ENCODE results near the gene KCNA5.

Gene KCNA5

DNA sequence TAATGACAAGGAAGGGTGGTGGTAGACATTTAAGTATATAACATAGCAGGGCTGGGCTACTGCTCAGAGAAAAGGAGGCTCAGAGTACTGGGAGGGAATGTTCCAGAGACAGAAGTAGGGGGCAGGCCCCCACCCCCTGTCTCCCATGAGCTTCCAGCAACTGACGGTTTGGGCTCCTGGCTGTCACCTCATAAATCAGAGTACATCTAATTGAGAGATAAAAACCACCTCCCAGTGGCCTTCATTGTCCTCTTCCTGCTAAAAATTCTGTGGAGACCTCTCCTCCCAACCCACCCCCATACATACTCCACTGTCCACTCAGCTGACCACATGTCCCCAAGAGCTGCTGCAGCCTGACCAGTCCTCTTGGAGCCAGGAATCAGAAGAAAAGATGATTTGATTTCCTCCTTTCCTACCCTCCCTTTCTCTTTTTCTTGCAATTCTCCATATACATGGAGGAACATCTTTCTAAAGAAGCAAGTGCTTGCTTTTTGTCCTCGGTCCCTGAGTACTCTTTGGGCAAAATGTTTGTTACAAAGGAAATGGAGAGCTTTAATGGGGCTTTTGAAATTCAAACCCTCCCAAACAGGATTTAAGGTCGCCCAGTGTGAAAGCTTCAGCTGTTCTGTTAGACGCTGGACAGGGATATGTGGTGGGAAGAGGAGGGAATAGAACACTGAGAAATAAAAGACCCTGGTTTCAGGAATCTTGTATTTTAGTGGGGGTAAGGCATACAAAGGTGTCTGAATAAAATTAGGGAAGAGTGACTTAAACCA is 16.4 kb upstream of the KCNA5 start:
- no peak for DNase-seq (ENCODE audit: low read depth)

DNA sequence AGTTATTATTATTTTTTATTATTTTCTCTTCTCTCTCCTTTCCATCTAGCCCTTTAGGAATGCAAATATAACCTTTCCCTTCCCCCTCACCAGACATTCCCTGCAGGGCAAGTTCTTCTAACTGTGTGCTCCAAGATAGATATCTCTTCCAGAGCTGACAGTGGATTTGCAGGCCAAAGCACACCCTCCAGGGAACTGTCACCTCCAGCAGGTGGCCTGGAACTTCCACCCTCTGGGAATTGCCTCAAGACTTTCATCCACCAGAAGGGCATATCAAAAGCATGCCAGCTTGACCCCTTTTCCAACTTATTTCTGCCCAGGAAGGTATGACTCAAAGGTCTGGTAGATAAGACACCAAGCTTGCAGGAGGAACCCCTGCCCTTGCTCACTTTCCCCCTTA is 13.6 kb upstream of the KCNA5 start:
- no peak for DNase-seq (ENCODE audit: low read depth)

DNA sequence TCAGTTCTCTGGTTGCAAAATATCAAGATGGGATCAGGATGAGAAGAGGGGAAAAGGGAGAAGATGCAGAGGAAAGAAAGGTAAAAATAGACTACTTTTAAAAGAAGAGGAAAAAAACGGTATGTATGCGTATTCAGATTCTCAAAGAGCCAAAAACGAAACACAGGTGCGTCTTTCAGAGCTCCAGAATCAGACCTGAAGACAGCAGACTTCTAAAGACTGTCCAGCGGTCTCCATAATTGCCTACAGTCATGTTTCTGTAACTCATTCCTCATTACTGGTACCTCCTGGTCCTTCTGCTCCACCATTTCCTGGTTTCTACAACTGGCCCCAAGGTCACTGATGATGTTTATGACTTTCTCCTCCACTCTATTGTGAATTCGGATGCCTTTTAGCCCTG is 12.4 kb upstream of the KCNA5 start:
- DNase-seq (ENCODE audit: low read depth), result no peak

DNA sequence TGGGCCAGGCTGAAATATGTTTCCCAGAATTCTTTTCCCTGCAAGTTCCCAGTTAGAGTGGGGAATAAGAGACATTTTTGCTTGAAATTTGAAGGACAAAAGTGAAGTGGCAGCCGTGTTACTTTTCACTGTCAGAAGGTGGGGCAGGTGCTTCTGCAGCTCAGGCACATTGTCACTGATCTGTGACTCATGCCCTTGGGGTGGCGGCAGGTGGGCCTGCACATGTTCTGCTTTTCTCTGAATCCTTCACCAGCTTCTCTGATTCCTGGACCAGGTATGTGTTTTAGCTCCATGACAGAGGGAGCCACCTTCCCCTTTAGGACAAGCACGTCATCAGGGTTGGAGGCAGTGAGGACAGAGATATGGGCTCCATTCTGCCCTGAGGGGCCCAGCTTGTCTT is 11.7 kb upstream of the KCNA5 start:
- DNase-seq (ENCODE audit: low read depth), result no peak

- no peak for DNase-seq (ENCODE audit: low read depth)
Observed at GRCh38 chr12:5032821-5033220, 10.9 kb upstream of the KCNA5 start.

DNA sequence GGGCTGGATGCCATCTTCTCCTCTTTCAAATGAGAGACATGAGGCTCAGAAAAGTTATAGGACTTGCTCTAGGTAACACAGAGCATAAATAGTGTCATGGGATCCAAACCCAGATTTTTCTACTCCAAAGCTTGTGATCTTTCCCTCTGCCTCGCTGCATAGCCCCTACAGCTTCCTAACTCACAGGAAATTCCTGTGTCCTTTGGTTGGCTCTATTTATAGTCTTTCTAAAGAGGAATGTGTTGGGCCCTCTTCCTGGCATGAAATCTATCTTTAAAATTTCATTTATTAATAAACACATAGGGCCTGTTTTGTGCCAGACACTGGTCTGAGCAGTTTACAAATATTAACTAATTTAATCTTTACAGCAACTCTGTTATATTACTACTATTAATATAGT is 9.8 kb upstream of the KCNA5 start:
- DNase-seq (ENCODE audit: low read depth), result no peak

GRCh38 chr12:5034603-5035002 is 9.1 kb upstream of the KCNA5 start:
- DNase-seq (ENCODE audit: low read depth), result no peak

DNA sequence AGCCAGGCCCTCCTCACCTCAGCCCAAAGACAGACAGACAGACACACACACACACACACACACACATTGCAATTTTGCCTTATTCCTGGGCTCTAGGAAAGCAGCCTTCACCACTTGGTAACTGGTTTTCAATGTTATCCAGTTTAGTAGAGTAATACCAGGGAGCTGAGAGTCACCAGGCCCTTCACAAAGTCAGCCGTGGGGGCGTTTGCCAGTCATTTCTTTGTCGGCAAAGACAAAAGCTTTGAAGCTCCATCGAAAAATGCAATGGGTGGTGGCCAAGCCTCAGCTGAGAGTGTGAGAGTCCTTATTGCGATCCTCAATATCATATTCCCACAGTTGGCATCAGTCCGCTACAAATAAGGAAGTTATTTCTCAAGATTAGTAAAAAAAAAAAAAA is 8.1 kb upstream of the KCNA5 start:
- DNase-seq (ENCODE audit: low read depth), result no peak

DNA sequence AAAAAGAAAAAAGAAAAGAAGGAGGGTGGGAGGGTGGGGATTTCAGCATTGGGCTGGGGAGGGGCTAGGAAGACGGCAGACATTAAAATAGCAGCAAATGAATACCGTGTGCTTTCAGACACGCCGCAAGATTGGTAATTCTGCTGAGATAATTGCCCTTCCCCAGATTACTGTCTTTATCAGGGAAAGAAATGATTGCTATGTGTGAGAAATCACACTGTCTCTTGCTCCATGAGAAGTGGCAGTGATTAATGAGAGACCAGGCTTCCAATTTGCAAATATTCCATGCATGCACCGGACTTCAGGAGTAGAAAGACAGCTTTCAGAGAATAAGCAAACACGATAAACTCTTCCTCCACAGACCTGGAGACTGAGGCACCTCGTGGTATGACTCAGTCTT is 7.6 kb upstream of the KCNA5 start:
- DNase-seq (ENCODE audit: low read depth), result no peak

DNA sequence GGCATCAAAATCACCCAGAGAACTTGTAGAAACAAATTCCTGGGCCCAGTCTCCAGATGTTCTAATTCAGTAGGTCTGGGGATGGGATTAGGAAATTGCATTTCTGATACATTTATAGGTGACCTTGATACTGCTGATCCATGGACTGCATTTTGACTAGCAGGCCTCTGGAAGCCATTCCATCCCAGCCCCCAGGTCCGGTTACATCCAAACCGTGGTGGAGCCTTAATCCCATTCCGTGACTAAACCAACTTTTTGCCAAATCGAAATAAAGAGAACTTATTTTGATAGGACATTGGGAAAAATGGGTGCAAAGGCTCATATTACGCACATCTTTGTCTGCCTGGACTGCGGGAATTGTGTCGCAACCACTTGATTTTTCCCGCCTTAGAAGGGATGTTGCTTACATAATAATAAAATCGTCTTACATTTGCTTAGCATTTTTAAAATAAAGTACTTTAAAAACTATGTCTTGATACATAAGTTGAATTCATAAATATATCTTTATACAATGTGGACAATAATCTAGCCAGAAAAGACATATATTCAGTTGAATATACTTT is 5.8 kb upstream of the KCNA5 start:
- no peak for DNase-seq (ENCODE audit: low read depth)

- no peak for DNase-seq (ENCODE audit: low read depth)
Observed at GRCh38 chr12:5038781-5039311, 4.8 kb upstream of the KCNA5 start.

GRCh38 chr12:5039815-5040214 is 3.9 kb upstream of the KCNA5 start:
- DNase-seq (ENCODE audit: low read depth), result no peak

DNA sequence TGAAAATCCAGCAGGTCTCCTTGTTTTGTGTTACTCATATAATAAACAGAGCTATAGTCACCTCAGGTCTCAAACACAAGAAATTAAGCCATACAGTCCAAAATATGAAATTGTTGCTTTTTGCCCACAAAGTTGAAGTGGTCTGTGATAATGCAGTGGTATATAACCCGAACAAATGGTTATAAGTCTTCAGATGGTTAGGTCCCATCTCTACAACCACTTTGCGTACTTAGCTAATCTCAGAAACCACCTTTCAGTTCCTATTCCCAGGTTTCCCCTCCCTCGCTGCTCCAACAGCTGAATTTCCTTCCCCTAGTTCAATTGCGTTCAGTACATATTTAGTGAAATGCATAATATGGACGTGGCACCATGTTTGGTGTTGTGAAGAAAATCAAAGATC is 3.3 kb upstream of the KCNA5 start:
- DNase-seq (ENCODE audit: low read depth), result no peak

GRCh38 chr12:5044420-5045295 is 979 bp downstream of the KCNA5 start:
- DNase-seq (ENCODE audit: low read depth), result no peak

DNA sequence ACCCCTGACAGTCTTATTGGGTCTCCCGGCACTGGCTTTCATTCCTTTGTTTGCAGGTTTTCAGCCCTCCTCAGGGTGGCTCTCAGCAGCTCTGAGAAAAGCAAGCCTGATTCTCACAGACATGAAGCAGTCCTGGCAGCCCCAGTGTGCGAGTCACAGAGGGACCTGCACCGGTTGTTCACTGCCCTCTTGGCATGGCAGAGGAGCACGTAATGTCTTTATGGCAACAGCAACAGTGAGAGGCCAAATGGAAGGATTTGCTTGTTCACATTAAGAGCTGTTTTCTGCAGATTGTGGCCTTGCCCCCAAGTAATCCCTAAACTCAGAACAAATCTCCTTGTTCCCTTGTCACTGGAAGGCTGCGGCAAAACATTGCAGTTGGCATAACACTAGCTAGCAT is 3.4 kb downstream of the KCNA5 start:
- DNase-seq (ENCODE audit: low read depth), result no peak

DNA sequence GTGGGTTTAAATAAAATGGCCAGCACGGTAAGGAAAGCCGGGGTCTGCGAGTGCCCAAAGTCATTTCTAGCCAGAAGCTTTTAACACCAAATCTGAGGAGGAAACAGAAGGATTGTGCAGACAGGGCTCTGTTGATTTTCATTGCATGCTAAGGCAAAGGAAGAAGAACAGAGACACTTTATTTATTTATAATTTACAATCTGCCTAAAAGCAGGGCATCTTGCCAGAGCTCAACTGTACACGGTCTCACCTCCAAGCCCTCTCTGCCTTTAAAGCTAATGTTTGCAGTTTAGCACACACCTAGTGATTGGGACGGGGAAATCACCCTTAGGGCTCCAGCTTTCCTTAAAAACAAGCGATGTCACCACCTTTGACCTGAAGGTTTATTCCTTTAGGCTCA is 4.0 kb downstream of the KCNA5 start:
- DNase-seq (ENCODE audit: low read depth), result no peak

DNA sequence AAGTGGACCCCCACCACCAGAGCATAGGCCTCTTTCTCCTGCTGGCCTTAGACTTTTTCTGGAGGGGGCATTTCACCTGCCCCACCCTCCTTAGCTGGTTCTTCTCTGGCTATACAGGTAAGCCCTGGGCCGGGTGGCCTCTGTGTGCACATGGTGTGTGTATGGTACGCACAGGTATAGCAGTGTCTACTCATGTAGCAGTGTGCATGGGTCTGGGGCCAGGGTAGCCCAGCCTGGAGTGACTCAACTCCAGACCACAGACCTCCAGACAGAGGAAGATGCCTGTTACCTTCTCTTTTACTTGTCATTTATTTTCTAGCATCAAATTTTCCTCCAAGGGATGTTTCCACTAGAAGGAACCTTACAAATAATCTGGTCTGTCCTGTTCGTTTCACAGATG is 6.9 kb downstream of the KCNA5 start:
- no peak for DNase-seq (ENCODE audit: low read depth)

DNA sequence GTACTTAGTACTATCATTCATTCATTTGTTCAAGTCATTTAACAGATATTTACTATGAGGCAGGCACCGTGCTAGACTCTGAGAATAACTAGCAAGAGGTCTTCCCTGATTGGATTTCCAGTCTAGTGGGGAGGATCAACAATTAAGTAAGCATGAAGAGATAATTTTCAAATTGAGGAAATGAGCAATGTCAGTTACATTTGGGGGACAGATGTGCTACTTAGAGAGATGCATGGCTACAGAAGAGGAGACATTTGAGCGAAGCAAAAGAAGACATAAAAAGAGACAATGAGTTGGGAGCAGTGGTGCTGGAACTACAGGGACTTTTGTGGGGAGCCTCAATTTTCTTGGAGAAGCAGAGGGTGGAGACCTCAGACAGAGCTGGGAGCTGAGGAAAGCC is 7.7 kb downstream of the KCNA5 start:
- DNase-seq (ENCODE audit: low read depth), result no peak

- DNase-seq (ENCODE audit: low read depth), result no peak
Observed at GRCh38 chr12:5051913-5052312, 8.2 kb downstream of the KCNA5 start.

- no peak for DNase-seq (ENCODE audit: low read depth)
Observed at GRCh38 chr12:5052348-5052747, 8.7 kb downstream of the KCNA5 start.

- no peak for DNase-seq (ENCODE audit: low read depth)
Observed at GRCh38 chr12:5059358-5059757, 15.7 kb downstream of the KCNA5 start.

DNA sequence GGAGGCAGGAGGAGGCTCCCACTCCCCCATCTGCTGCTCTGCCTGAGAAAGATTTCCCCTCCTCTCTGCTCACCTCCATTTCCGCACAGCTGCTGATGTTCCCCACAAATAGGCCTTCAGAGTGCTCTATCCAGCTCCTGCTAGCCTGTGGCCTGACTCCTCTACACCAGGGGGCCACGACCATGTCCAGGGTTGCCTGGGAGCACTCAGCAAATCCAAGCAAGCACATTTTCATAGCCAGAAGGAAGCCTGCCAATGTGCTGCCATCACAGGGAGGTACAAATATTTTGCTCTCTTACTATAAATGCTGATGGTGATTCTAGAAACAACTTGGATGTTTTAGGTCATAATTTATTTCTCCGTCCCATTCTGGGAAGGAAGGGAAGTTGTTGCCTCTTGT is 17.3 kb downstream of the KCNA5 start:
- no peak for DNase-seq (ENCODE audit: low read depth)

- DNase-seq (ENCODE audit: low read depth), result no peak
Observed at GRCh38 chr12:5063149-5063548, 19.5 kb downstream of the KCNA5 start.
